Measurements from ENCODE around the gene MLNR. TPM values are rescaled to one million over a fixed set of nuclear protein-coding genes. Genes with fewer than 3 reads are reported as not detected.

Gene MLNR
- total RNA-seq, 2 experiments from 2014 or later, result not detected

- no peak for TF ChIP-seq CTCF (IDR thresholded peaks at IDR 0.05)
- ATAC-seq (peak; percentile 94), DNase-seq (peak; percentile 98)
- peak within 1 kb of the TSS; percentile 90 for H3K4me3 Mint-ChIP-seq
- H3K36me3 Mint-ChIP-seq (ENCODE audit: low read depth), result peaks cover 12% of the 10 kb centered on the region
- peaks cover 32% of the 10 kb centered on the region for H3K4me1 Mint-ChIP-seq (ENCODE audit: low read depth)
- ChIA-PET CTCF (interaction anchor here (1.0 to 2.9 kb wide), 6 partner anchors 8 to 359 kb away, joined by 3 to 20 read pairs (median 6); no protein-coding TSS in a partner anchor), POLR2A (interaction anchor here (0.7 to 2.5 kb wide), 6 partner anchors 9 to 212 kb away, joined by 3 to 11 read pairs (median 4); no protein-coding TSS in a partner anchor)
- no peaks in the 10 kb centered on the region for H3K27me3 Mint-ChIP-seq
- intact Hi-C loops (cut with micrococcal nuclease), result no loop called here
- peak within 1 kb of the TSS; percentile 97 for H3K27ac Mint-ChIP-seq
- no peaks in the 10 kb centered on the region for H3K9me3 Mint-ChIP-seq
These were observed 27.8 kb downstream of the MLNR start, which contains the start of gene CDADC1 for GRCh38 chr13:49247643-49248621. Gene CDADC1, plus strand, starts transcription at chr13:49247925. Its CDS starts 113 bp downstream, at chr13:49248038.

DNA sequence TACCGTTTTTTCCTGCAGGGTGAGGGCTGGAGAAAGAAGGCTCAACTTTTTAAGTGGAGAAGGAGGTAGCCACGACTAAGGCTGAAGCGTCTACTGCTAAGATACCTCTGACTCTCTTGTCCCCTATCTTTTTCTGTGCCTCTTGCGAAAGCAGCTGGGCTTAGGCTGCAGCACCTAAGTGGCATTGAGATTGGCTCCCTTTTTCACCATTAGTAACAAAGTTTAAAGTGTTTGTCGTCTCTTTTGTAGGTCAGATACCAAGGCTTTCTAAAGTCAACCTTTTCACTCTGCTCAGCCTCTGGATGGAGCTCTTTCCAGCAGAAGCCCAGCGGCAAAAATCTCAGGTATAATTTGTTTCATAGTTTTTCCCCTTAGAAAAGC lies 28.5 kb downstream of the MLNR start:
- H3K4me1 Mint-ChIP-seq (ENCODE audit: low read depth), result peaks cover 36% of the 10 kb centered on the region
- intact Hi-C loops (cut with micrococcal nuclease), result no loop called here
- CTCF ChIA-PET, result interaction anchor here (1.0 to 2.9 kb wide), 6 partner anchors 8 to 358 kb away, joined by 3 to 20 read pairs (median 6); no protein-coding TSS in a partner anchor
- H3K4me3 Mint-ChIP-seq, result peak overlapping the region; percentile 90
- DNase-seq, result no peak
- peaks cover 12% of the 10 kb centered on the region for H3K36me3 Mint-ChIP-seq (ENCODE audit: low read depth)
- no peak for TF ChIP-seq CTCF (IDR thresholded peaks at IDR 0.05)
- H3K27me3 Mint-ChIP-seq, result no peaks in the 10 kb centered on the region
- no peak for ATAC-seq
- H3K9me3 Mint-ChIP-seq, result no peaks in the 10 kb centered on the region
- POLR2A ChIA-PET, result interaction anchor here (0.7 to 2.5 kb wide), 3 partner anchors 9 to 211 kb away, joined by 3 to 11 read pairs (median 4); no protein-coding TSS in a partner anchor
- peak overlapping the region; percentile 97 for H3K27ac Mint-ChIP-seq

DNA sequence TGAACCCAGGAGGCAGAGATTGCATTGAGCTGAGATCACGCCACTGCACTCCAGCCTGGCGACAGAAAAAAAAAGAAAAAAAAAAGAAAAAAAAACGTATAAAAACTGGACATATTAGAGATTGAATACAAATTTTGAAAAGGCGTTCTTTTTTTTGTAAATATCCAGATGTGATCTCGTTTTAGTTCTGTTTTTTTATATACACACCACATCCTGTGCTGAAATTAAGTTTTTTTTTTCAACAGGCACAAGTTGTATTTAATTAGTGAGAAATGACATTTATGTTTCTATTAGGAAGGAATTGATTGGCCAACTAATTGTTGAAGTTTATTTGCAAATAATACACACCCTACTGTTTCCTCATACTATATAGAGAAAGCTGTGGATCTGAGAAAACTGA lies 31.2 kb downstream of the MLNR start:
- no peaks in the 10 kb centered on the region for H3K9me3 Mint-ChIP-seq
- no peak overlapping the region for H3K4me3 Mint-ChIP-seq
- H3K27ac Mint-ChIP-seq, result no peak overlapping the region
- DNase-seq, result no peak
- H3K36me3 Mint-ChIP-seq (ENCODE audit: low read depth), result peaks cover 31% of the 10 kb centered on the region
- no peak for ATAC-seq
- CTCF ChIA-PET, result interaction anchor here (0.6 to 3.2 kb wide), 3 partner anchors 11 to 436 kb away, joined by 3 to 12 read pairs (median 7); no protein-coding TSS in a partner anchor
- no peaks in the 10 kb centered on the region for H3K27me3 Mint-ChIP-seq
- intact Hi-C loops (cut with micrococcal nuclease), result no loop called here
- POLR2A ChIA-PET, result no interaction called here
- peaks cover 53% of the 10 kb centered on the region for H3K4me1 Mint-ChIP-seq (ENCODE audit: low read depth)
- no peak for TF ChIP-seq CTCF (IDR thresholded peaks at IDR 0.05)

GRCh38 chr13:49253310-49253709 lies 33.2 kb downstream of the MLNR start:
- Mint-ChIP-seq H3K9me3 (no peaks in the 10 kb centered on the region), H3K4me1 (ENCODE audit: low read depth) (peaks cover 54% of the 10 kb centered on the region), H3K4me3 (no peak overlapping the region), H3K36me3 (ENCODE audit: low read depth) (peaks cover 40% of the 10 kb centered on the region), H3K27ac (no peak overlapping the region), H3K27me3 (no peaks in the 10 kb centered on the region)
- ChIA-PET CTCF (interaction anchor here (1.0 to 3.2 kb wide), 3 partner anchors 13 to 38 kb away, joined by 3 to 12 read pairs (median 7); no protein-coding TSS in a partner anchor), POLR2A (no interaction called here)
- DNase-seq, result no peak
- ATAC-seq, result no peak
- intact Hi-C loops (cut with micrococcal nuclease), result no loop called here
- TF ChIP-seq CTCF (IDR thresholded peaks at IDR 0.05), result no peak

Data from activated CD8-positive, alpha-beta T cell treated with anti-CD3 and anti-CD28 coated beads for 36 hours (primary cell).